GM12878 (cell line): Measurements from ENCODE around the gene MTAP.

Source experiments
- ATF2 ChIP-seq: IDR thresholded peaks from 2 replicates; pipeline ENCODE4 v1.6.1; 2012; ENCODE audit warnings: low read length, inconsistent platforms
- JUND ChIP-seq: IDR thresholded peaks from 2 replicates; pipeline ENCODE4 v1.6.1; 2012; ENCODE audit warnings: low read depth, mild to moderate bottlenecking, low read length, improper control_type of control experiment, moderate library complexity

- TF ChIP-seq ATF2 = no peak
- no peak for TF ChIP-seq JUND
Measured at GRCh38 chr9:21811914-21812313, 9.5 kb downstream of the MTAP start.
